HEK293 (cell line): ENCODE measurements around the gene FBXO21.
A peak's percentile ranks its signal among the peaks of the same experiment; 100 is the strongest.

Experiments
- CTCF ChIA-PET: fragments of 350-600 bp; formaldehyde crosslinking; extraction: SDS; loops from one replicate; lab custom pipeline; 2021; ENCODE audit warnings: antibody characterized with exemption; lab: Yijun Ruan, JAX
- POLR2A ChIA-PET: fragments of 300-600 bp; formaldehyde crosslinking; extraction: SDS; loops from one replicate; lab custom pipeline; 2020; ENCODE audit warnings: antibody characterized with exemption, inconsistent platforms; lab: Yijun Ruan, JAX
- H3K27ac ChIP-seq: fragments of 200-500 bp; sonication (Bioruptor generic); 2 replicates; pipeline ENCODE4 v1.5.1; 2014; ENCODE audit warnings: low read depth, low read length, control low read depth, inconsistent platforms; ENCODE audit errors: extremely low read depth
- H3K36me3 ChIP-seq, 2 experiments: fragments of 200-500 bp in 1 of 2; sonication (Bioruptor generic) in 1 of 2; 1 replicate in 1 of 2; 2 replicates in 1 of 2; pipeline ENCODE4 v1.5.1; 2014 to 2017; ENCODE audit warnings: inconsistent platforms in 2 of 2, low read length in 2 of 2; ENCODE audit not compliant: control insufficient read depth in 2 of 2, insufficient read depth in 1 of 2
- H3K4me1 ChIP-seq: fragments of 200-500 bp; sonication (Bioruptor generic); 2 replicates; pipeline ENCODE4 v1.5.1; 2014; ENCODE audit warnings: mild to moderate bottlenecking, low read length, inconsistent platforms; ENCODE audit not compliant: control insufficient read depth, insufficient read depth
- H3K4me3 ChIP-seq: 2 replicates; pipeline ENCODE4 v1.5.1; 2011; ENCODE audit warnings: low read depth, mild to moderate bottlenecking, control low read depth, low read length, moderate library complexity
- H3K9me3 ChIP-seq: fragments of 200-500 bp; sonication (Bioruptor generic); 2 replicates; pipeline ENCODE4 v1.5.1; 2014; ENCODE audit warnings: low read depth, low read length, inconsistent platforms; ENCODE audit not compliant: control insufficient read depth, insufficient read depth
- AEBP2 ChIP-seq: fragments of 450-650 bp; formaldehyde crosslinking; IDR thresholded peaks from 2 replicates; pipeline ENCODE4 v1.5.1; 2016; ENCODE audit warnings: missing biosample characterization, missing genetic modification characterization, borderline replicate concordance
- IKZF3 ChIP-seq: fragments of 450-650 bp; IDR thresholded peaks from 2 replicates; pipeline ENCODE4 v1.5.0; 2018; ENCODE audit warnings: missing biosample characterization, mild to moderate bottlenecking, missing genetic modification characterization, moderate library complexity
- MZF1 ChIP-seq: fragments of 450-650 bp; formaldehyde crosslinking; IDR thresholded peaks from 2 replicates; pipeline ENCODE4 v1.5.1; 2017; ENCODE audit warnings: missing biosample characterization, missing genetic modification characterization, borderline replicate concordance
- PRDM2 ChIP-seq: fragments of 450-650 bp; formaldehyde crosslinking; IDR thresholded peaks from 2 replicates; pipeline ENCODE4 v1.5.1; 2016; ENCODE audit warnings: missing biosample characterization, missing genetic modification characterization, borderline replicate concordance
- TCF7L2 ChIP-seq: IDR thresholded peaks from 2 replicates; pipeline ENCODE4 v1.6.1; 2011; ENCODE audit warnings: low read depth, mild to moderate bottlenecking, inconsistent platforms, low read length, moderate library complexity, borderline replicate concordance
- ZBTB17 ChIP-seq: fragments of 450-650 bp; formaldehyde crosslinking; IDR thresholded peaks from 2 replicates; pipeline ENCODE4 v1.5.1; 2016; ENCODE audit warnings: missing biosample characterization, missing genetic modification characterization
- ZFP69B ChIP-seq: fragments of 450-650 bp; formaldehyde crosslinking; IDR thresholded peaks from 2 replicates; pipeline ENCODE4 v1.5.1; 2016; ENCODE audit warnings: missing biosample characterization, missing genetic modification characterization
- ZIC2 ChIP-seq: fragments of 450-650 bp; formaldehyde crosslinking; IDR thresholded peaks from 2 replicates; pipeline ENCODE4 v1.5.1; 2016; ENCODE audit warnings: missing biosample characterization, missing genetic modification characterization
- ZNF133 ChIP-seq: fragments of 450-650 bp; formaldehyde crosslinking; IDR thresholded peaks from 2 replicates; pipeline ENCODE4 v1.5.1; 2016; ENCODE audit warnings: missing biosample characterization, missing genetic modification characterization
- ZNF16 ChIP-seq: fragments of 450-650 bp; formaldehyde crosslinking; IDR thresholded peaks from 2 replicates; pipeline ENCODE4 v1.5.1; 2016; ENCODE audit warnings: low read depth, missing biosample characterization, missing genetic modification characterization
- ZNF202 ChIP-seq: fragments of 450-650 bp; formaldehyde crosslinking; IDR thresholded peaks from 2 replicates; pipeline ENCODE4 v1.5.1; 2016; ENCODE audit warnings: missing biosample characterization, missing genetic modification characterization, borderline replicate concordance
- ZNF23 ChIP-seq: fragments of 450-650 bp; formaldehyde crosslinking; IDR thresholded peaks from 2 replicates; pipeline ENCODE4 v1.5.1; 2016; ENCODE audit warnings: missing biosample characterization, missing genetic modification characterization, borderline replicate concordance
- ZNF341 ChIP-seq: fragments of 450-650 bp; formaldehyde crosslinking; IDR thresholded peaks from 2 replicates; pipeline ENCODE4; 2016; ENCODE audit warnings: low read depth, missing biosample characterization, missing genetic modification characterization
- ZNF398 ChIP-seq: fragments of 450-650 bp; formaldehyde crosslinking; IDR thresholded peaks from 2 replicates; pipeline ENCODE4 v1.5.1; 2017; ENCODE audit warnings: missing biosample characterization, missing genetic modification characterization
- ZNF560 ChIP-seq: fragments of 450-650 bp; formaldehyde crosslinking; IDR thresholded peaks from 2 replicates; pipeline ENCODE4 v1.5.1; 2017; ENCODE audit warnings: missing biosample characterization, missing genetic modification characterization, borderline replicate concordance
- ZNF571 ChIP-seq: fragments of 450-650 bp; formaldehyde crosslinking; IDR thresholded peaks from 2 replicates; pipeline ENCODE4 v1.5.0; 2017; ENCODE audit warnings: missing biosample characterization, missing genetic modification characterization
- ZNF580 ChIP-seq: fragments of 450-650 bp; formaldehyde crosslinking; IDR thresholded peaks from 2 replicates; pipeline ENCODE4 v1.5.1; 2016; ENCODE audit warnings: missing biosample characterization, missing genetic modification characterization
- ZNF654 ChIP-seq: fragments of 450-650 bp; formaldehyde crosslinking; IDR thresholded peaks from 2 replicates; pipeline ENCODE4 v1.5.1; 2016; ENCODE audit warnings: low read depth, missing biosample characterization, missing genetic modification characterization
- ZNF785 ChIP-seq: fragments of 450-650 bp; formaldehyde crosslinking; IDR thresholded peaks from 2 replicates; pipeline ENCODE4 v1.5.1; 2016; ENCODE audit warnings: missing biosample characterization, missing genetic modification characterization

The FBXO21 gene

GRCh38 chr12:117236456-117237001, 46.3 kb upstream of the FBXO21 start (continued):
- TF ChIP-seq PRDM2 (tag by site-specific recombination) (no peak), AEBP2 (tag by site-specific recombination) (no peak), ZFP69B (tag by site-specific recombination) (peak; percentile 47; the same call in 1 of the 2 replicates), ZNF580 (tag by site-specific recombination) (no peak), TCF7L2 (peak; percentile 38; the same call in 1 of the 2 replicates), IKZF3 (tag by site-specific recombination) (0 out of 2 replicates have a peak, but pooled peaks have one; percentile 26), ZNF654 (tag by site-specific recombination) (peak; percentile 77), ZIC2 (tag by site-specific recombination) (peak; percentile 54), ZBTB17 (0 out of 2 replicates have a peak, but pooled peaks have one; percentile 29), ZNF23 (tag by site-specific recombination) (no peak), ZNF16 (tag by site-specific recombination) (no peak)
- TF ChIP-seq, all 188 proteins: peak for 7

- Histone ChIP-seq H3K9me3 (no peaks in the 10 kb centered on the region), H3K4me1 (no peaks in the 10 kb centered on the region), H3K27ac (no peak overlapping the region), H3K4me3 (no peak overlapping the region), H3K36me3 (no peaks in the 10 kb centered on the region)
- ChIA-PET CTCF (interaction anchor here (0.7 to 7.0 kb wide), 15 partner anchors 8 to 696 kb away, joined by 3 to 75 read pairs (median 7); no protein-coding TSS in a partner anchor), POLR2A (no interaction called here)
- TF ChIP-seq ZNF560, result no peak
- TF ChIP-seq ZNF133 (tag by site-specific recombination), result no peak
- no peak for TF ChIP-seq ZNF202 (tag by site-specific recombination)
- TF ChIP-seq ZNF571 (tag by site-specific recombination), result no peak
- TF ChIP-seq PRDM2 (tag by site-specific recombination), result no peak
- no peak for TF ChIP-seq ZNF785
- TF ChIP-seq ZNF341 (tag by site-specific recombination), result no peak
- TF ChIP-seq ZNF398 (tag by site-specific recombination), result no peak
- TF ChIP-seq MZF1 (tag by site-specific recombination), result no peak
These were observed 45.0 kb upstream of the FBXO21 start for GRCh38 chr12:117235261-117235660.
